T-helper 1 cell treated with Interleukin-12 subunit alpha and Interleukin-12 subunit beta and Interleukin-4 antibody, amounts not matched to agents 30 ng/mL and 1 ng/mL, for 36 hours (primary cell): Measurements from ENCODE around the gene TBC1D14. TPM values are rescaled to one million over a fixed set of nuclear protein-coding genes. Genes with fewer than 3 reads are reported as not detected.

Experiments used
- intact Hi-C: fragments of 100-400 bp; cut with micrococcal nuclease; formaldehyde crosslinking; loops from one replicate; pipeline ENCODE4 v1.15.1; 2024
- total RNA-seq: library from RNA; stranded (reverse); gene quantifications from 2 replicates; pipeline ENCODE4 v1.2.3, GENCODE V29; 2022

TBC1D14 gene
- total RNA-seq, 1 donor from 2014 or later, result 76.7 TPM

GRCh38 chr4:7037425-7037824, 127.8 kb downstream of the TBC1D14 start:
- intact Hi-C loops, result no loop called here

- intact Hi-C loops, result loop anchor here (5.0 kb wide), 1 partner anchor 113 kb away; no protein-coding TSS in a partner anchor
Measured at GRCh38 chr4:7040765-7041164, 131.1 kb downstream of the TBC1D14 start.

DNA sequence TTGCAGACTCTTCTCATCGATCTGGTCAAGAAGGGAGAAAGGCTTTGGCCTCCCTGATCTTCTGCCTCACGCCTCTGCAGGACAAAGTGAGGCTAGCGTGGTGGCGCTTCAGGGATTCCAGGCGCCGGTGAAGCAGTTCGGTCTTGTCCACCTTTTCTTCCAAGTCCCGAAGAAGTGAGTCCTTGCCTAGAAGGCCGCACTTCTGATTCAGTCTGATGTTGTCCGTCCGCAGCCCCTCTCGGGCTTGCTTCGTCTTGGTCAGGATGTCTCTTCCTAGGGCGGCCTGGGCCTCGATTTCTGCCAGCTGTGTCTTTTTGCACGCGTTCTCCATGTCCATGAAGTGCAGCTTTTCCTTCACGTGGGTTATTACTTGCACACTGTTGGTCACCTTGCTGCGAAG, 131.6 kb downstream of the TBC1D14 start:
- intact Hi-C loops, result loop anchor here (5.0 kb wide), 1 partner anchor 114 kb away; no protein-coding TSS in a partner anchor

DNA sequence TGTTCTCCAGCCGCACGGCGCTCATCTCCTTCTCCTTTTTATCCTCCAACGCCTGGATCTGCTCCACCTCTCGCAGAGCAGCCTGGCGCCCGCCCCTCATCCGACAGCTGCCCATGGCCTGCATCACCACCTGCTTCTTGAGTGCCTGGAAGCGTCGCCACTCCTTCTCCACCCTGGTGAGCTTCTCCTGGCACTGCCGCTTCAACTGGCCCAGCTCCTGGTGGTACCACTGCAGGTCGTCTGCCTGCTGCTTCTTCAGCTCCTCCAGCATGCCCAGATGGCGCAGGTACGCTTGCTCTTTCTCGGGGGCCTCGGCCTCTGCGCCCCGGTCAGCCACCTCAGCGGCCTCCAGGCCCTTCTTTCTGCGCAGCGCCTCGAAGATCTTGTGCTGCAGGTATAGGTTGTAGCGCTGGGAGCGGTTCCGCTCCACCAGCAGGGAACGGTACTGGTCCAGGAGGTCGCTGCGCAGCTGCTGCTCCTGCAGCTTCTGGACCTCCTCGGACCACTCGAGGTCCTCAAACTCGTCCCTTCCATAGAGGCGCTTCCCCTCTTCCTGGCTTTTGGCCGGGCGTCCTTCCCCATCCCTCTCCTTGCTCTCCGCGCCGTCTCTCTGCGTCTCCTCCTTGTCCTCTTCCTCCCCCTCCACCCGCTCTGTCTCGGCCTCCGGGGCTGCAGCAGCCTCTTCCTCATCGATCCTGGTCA, 132.3 kb downstream of the TBC1D14 start:
- intact Hi-C loops, result loop anchor here (1.0 to 5.0 kb wide), 3 partner anchors 100 to 259 kb away; partner anchors contain the start of gene KIAA0232

GRCh38 chr4:7042503-7043283, 133.1 kb downstream of the TBC1D14 start:
- intact Hi-C loops, result loop anchor here (1.0 to 5.0 kb wide), 9 partner anchors 26 to 402 kb away; partner anchors contain the start of genes GRPEL1, KIAA0232, MRFAP1 and TBC1D14

DNA sequence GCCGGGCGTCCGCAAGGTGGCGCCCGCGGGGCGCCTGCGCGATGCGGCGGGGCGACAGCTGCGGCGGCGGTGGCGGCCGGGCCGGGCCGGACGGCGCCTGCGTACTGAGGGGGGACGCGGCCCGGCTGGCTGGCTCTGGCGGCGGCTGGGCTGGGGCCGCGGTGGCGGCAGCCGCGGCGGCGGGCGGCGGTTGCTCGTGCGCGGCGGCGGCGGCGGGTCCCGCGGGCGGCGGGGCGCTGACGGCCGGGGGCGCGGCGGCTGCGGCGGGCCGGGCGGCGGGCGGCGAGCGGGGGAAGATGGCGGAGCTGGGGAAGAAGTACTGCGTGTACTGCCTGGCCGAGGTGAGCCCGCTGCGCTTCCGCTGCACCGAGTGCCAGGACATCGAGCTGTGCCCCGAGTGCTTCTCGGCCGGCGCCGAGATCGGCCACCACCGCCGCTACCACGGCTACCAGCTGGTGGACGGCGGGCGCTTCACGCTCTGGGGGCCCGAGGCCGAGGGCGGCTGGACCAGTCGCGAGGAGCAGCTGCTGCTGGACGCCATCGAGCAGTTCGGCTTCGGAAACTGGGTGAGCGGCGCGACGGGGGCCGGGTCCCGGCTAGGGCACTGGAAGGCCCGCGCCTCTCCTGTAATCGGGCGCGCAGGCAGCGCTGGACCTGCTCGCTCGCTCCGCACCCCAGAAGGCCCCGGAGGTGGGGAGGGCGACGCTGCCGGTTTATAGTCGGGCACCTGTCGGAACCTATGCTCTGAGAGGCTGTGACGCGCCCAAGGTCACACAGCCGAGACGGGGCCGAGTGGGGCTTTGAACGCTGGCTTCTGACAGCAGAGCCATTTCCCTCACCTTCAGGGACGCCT, 133.9 kb downstream of the TBC1D14 start, which contains the start of gene TADA2B:
Gene TADA2B (plus strand): TSS at position 89 of the 853 bp plus-strand sequence. CDS start 208 bp downstream, at position 297.
- intact Hi-C loops, result loop anchor here (1.0 to 5.0 kb wide), 10 partner anchors 9 to 716 kb away; partner anchors contain the start of genes GRPEL1, KIAA0232, MRFAP1 and TBC1D14

DNA sequence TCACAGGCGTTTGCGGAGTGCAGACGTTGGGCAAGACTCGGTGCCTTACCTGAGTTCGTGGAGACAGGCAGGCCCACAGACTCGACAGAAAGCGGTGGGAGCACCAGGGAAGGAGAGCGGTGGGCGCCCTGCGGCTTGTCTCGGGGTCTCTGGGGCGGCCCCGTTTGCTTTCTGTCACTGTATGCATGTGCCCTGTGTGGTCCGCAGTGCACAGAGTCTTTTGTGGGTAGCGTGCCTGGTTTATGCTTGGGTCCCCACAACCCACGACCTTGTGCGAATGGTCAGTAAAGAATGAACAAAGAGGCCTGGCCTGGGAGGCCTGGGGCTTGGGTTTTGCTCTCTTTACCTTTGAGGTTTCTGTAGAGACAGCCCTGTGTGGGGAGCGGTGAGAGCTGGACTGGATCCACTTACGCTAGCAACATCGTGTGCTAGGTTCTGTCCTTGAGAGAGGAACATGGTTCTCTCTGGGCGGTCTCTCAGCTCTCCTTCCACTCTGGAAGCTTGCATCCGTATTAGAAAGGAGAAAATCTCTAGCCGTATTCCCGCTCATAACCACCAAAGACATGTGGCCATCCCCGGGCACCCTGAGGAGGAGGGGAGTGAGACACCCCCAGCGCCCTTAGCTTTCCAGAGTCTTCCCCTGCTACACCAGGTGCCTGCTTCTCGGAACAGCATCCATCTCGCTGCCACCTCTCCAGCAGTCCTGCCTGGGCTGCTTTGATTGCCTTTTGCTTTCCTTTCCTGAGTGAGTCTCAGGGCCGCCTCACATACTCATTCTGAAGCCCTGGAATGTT, 134.7 kb downstream of the TBC1D14 start:
- intact Hi-C loops, result loop anchor here (1.0 to 5.0 kb wide), 3 partner anchors 8 to 715 kb away; no protein-coding TSS in a partner anchor

- intact Hi-C loops, result no loop called here
Measured at GRCh38 chr4:7045553-7045952, 135.9 kb downstream of the TBC1D14 start.

GRCh38 chr4:7045961-7046921, 136.6 kb downstream of the TBC1D14 start:
- intact Hi-C loops, result no loop called here

DNA sequence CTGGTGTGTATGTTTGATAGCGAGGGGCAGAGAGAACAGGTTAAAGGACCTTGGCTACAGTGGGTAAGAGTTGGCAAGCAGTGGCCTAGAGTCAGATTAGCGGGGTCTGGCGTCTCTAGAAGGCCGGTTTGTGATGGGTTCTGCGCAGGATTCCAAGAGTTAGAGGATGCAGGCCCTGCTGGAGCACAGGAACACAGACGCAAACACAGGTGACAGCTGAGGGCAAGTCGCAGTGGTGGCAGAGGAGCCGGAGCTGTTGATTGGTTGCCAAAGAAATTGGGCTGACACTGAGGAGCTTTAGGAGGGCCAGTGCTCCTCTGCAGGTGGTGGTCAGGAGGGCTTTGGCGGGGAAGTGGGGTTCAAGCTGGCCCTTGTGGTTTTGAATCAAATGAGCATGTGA, 137.3 kb downstream of the TBC1D14 start:
- intact Hi-C loops, result no loop called here

GRCh38 chr4:7048642-7049041, 139.0 kb downstream of the TBC1D14 start:
- intact Hi-C loops, result no loop called here

DNA sequence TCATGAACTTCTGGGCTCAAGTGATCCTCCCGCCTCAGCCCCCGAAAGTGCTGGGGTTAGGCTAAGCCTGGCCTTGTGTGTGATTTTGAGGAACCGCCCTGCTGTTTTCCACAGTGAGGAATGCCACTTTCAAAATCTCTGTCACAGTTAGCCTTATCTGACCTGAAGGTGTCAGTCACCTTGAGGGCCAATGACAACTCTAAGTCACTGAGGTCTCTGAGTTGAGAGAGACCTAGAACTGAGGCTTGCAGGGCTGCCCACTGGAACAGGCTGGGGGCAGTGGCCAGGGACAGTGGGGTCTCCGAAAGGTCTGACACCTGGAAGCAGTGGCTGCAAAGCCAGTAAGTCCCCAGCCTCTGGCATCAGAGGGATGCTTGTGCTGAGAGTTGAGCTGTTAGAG, 139.7 kb downstream of the TBC1D14 start:
- intact Hi-C loops, result no loop called here

DNA sequence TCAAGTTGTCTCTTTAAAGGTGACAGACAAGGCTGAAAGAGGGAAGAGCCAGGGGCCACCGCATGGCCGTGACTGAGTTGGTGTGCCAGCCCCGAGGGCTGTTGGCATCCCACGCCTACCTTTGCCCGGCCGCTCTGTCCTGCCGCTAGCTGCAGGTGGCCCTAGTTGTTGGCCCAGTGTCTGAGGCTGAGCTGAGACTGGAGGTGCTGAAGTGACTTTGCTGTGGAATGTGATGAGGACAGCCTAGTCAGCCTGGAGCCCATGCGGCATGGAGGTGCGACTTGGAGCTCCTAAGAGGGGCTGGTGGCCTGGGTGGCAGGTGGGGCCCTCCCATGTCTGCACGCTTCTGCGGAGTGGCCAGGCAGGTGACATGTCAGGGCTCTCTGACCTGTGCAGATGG, 140.1 kb downstream of the TBC1D14 start:
- intact Hi-C loops, result no loop called here

- intact Hi-C loops, result no loop called here
Measured at GRCh38 chr4:7050481-7051143, 141.0 kb downstream of the TBC1D14 start.

- intact Hi-C loops, result no loop called here
Measured at GRCh38 chr4:7051144-7051495, 141.5 kb downstream of the TBC1D14 start.

GRCh38 chr4:7051905-7052304, 142.3 kb downstream of the TBC1D14 start:
- intact Hi-C loops, result loop anchor here (1.0 kb wide), 1 partner anchor 8 kb away; no protein-coding TSS in a partner anchor

DNA sequence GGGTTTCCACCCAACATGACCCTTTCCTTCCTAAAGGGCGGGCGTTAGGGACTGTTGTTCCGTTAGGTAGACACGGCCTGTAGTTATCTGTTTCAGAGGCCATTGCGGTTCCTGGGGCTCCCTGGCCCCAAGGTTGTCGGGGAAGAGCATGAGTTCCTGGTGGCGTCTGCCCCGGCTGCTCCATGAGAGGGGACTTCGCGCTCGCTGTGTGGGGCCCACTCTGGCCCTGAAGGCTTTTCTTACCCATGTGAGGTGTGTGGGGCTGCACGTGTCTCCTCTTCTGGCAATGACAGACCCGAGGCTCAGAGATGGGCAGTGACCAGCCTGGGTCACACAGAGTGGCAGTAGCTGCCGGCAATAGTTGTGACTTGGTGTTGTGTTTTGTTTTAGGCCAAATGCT, 142.7 kb downstream of the TBC1D14 start:
- intact Hi-C loops, result loop anchor here (1.0 kb wide), 1 partner anchor 8 kb away; no protein-coding TSS in a partner anchor

- intact Hi-C loops, result loop anchor here (1.0 kb wide), 1 partner anchor 9 kb away; no protein-coding TSS in a partner anchor
Measured at GRCh38 chr4:7052923-7053715, 143.5 kb downstream of the TBC1D14 start.
